Gastrocnemius medialis (tissue), 4 donors: ENCODE measurements around the gene CYFIP2.

Source experiments
- POLR2A ChIP-seq, 2 donors: fragments of 450-650 bp; IDR thresholded peaks; one replicate each; pipeline ENCODE4 v1.6.1; 2017; ENCODE audit warnings: antibody characterized with exemption in 2 of 2, mild to moderate bottlenecking in 2 of 2, moderate library complexity in 2 of 2
- TF ChIP-seq, protein P1 (sequence below), 5 experiments: fragments of 450-650 bp in 3 of 5; fragments of 200-600 bp in 2 of 5; sonication (generic) in 2 of 5; IDR thresholded peaks in 4 of 5; conservative IDR thresholded peaks in 1 of 5; 1 replicate in 4 of 5; 2 replicates in 1 of 5; pipeline ENCODE4 v1.5.1; 2016 to 2019; ENCODE audit warnings: antibody characterized with exemption in 5 of 5, mild to moderate bottlenecking in 3 of 5, moderate library complexity in 3 of 5

- TF ChIP-seq, protein P1, sequence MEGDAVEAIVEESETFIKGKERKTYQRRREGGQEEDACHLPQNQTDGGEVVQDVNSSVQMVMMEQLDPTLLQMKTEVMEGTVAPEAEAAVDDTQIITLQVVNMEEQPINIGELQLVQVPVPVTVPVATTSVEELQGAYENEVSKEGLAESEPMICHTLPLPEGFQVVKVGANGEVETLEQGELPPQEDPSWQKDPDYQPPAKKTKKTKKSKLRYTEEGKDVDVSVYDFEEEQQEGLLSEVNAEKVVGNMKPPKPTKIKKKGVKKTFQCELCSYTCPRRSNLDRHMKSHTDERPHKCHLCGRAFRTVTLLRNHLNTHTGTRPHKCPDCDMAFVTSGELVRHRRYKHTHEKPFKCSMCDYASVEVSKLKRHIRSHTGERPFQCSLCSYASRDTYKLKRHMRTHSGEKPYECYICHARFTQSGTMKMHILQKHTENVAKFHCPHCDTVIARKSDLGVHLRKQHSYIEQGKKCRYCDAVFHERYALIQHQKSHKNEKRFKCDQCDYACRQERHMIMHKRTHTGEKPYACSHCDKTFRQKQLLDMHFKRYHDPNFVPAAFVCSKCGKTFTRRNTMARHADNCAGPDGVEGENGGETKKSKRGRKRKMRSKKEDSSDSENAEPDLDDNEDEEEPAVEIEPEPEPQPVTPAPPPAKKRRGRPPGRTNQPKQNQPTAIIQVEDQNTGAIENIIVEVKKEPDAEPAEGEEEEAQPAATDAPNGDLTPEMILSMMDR (IDR thresholded peaks at IDR 0.05 in 4 of 5, conservative IDR thresholded peaks at IDR 0.05 in 1 of 5), result no peak
- TF ChIP-seq POLR2A (IDR thresholded peaks at IDR 0.05), result no peak
Observed at GRCh38 chr5:157219491-157220271, 46.2 kb upstream of the CYFIP2 start.
